A549 (cell line): ENCODE results near the gene ALG14. TPM values are rescaled to one million over a fixed set of nuclear protein-coding genes. Genes with fewer than 3 reads are reported as not detected.

Source experiments
- ATAC-seq, 2 experiments: fragments of 200-7000 bp in 1 of 2; fragments of >200 bp in 1 of 2; cut with Nextera tagmentation in 1 of 2; cut with Tn5 transposase in 1 of 2; 3 replicates each; pipeline versions ENCODE4 v1.8.0 to v1.9.1; 2018 to 2020; ENCODE audit warnings: mild to moderate bottlenecking in 1 of 2, moderate library complexity in 1 of 2
- CTCF ChIA-PET: fragments of 300-600 bp; sonication (Branson Sonifier 250); formaldehyde crosslinking; extraction: SDS; loops from one replicate; lab custom pipeline; 2021; ENCODE audit warnings: antibody characterized with exemption, inconsistent platforms; lab: Yijun Ruan, JAX
- POLR2A ChIA-PET: fragments of 350-600 bp; formaldehyde crosslinking; extraction: SDS; loops from one replicate; lab custom pipeline; 2021; ENCODE audit warnings: antibody characterized with exemption, inconsistent platforms; lab: Yijun Ruan, JAX
- DNase-seq, 2 experiments: peaks; one replicate each; pipeline versions ENCODE4 v3.0.0 to v3.0.0-alpha.2; 2011 to 2016; ENCODE audit warnings: low read depth in 1 of 2, low spot score in 1 of 2
- FAIRE-seq: peaks from 2 replicates; lab custom pipeline; 2011; peaks lifted over from hg19 to GRCh38; lab: Jason Lieb, UNC
- H3K27ac ChIP-seq, 2 experiments: fragments of >200 bp; sonication (Bioruptor Twin); formaldehyde crosslinking; 3 replicates each; pipeline ENCODE4 v1.5.1; 2016 to 2017
- H3K4me1 ChIP-seq: fragments of >200 bp; sonication (Bioruptor Twin); formaldehyde crosslinking; 3 replicates; pipeline ENCODE4 v1.6.1; 2016
- H3K4me2 ChIP-seq: fragments of >200 bp; sonication (Bioruptor Twin); formaldehyde crosslinking; 3 replicates; pipeline ENCODE4 v1.6.1; 2016
- H3K4me3 ChIP-seq: fragments of >200 bp; sonication (Bioruptor Twin); formaldehyde crosslinking; 3 replicates; pipeline ENCODE4 v1.5.1; 2016
- H3K9me3 ChIP-seq: fragments of >200 bp; sonication (Bioruptor Twin); formaldehyde crosslinking; 3 replicates; pipeline ENCODE4 v1.6.1; 2016
- CTCF ChIP-seq: fragments of >200 bp; sonication (Bioruptor Twin); formaldehyde crosslinking; IDR thresholded peaks from 3 replicates; pipeline ENCODE4 v1.5.1; 2016
- EHF ChIP-seq: fragments of 250-450 bp; sonication (Bioruptor Pico); IDR thresholded peaks from 2 replicates; pipeline ENCODE4 v1.5.0; 2020; ENCODE audit warnings: mild to moderate bottlenecking
- ELK1 ChIP-seq: fragments of 150-350 bp; IDR thresholded peaks from 2 replicates; pipeline ENCODE4 v1.6.1; 2014; ENCODE audit warnings: low read depth, mild to moderate bottlenecking, low read length
- EP300 ChIP-seq, 2 experiments: fragments of >200 bp; sonication (Bioruptor Twin); formaldehyde crosslinking; IDR thresholded peaks; 2 replicates in 1 of 2; 3 replicates in 1 of 2; pipeline ENCODE4 v1.6.1; 2016 to 2017
- FOSB ChIP-seq: fragments of 250-450 bp; sonication (Bioruptor Pico); IDR thresholded peaks from 2 replicates; pipeline ENCODE4 v1.5.0; 2020; ENCODE audit warnings: mild to moderate bottlenecking, moderate library complexity
- GATA3 ChIP-seq: IDR thresholded peaks from 2 replicates; pipeline ENCODE4 v1.6.1; 2012; ENCODE audit warnings: borderline replicate concordance
- HDAC2 ChIP-seq: fragments of 200-600 bp; sonication (generic); IDR thresholded peaks from 2 replicates; pipeline ENCODE4 v1.6.1; 2016
- HMGXB4 ChIP-seq: fragments of 250-450 bp; sonication (Bioruptor Pico); IDR thresholded peaks from 2 replicates; pipeline ENCODE4 v1.5.0; 2021; ENCODE audit warnings: mild to moderate bottlenecking, moderate library complexity, borderline replicate concordance
- JUNB ChIP-seq: fragments of >200 bp; sonication (Bioruptor Twin); formaldehyde crosslinking; IDR thresholded peaks from 2 replicates; pipeline ENCODE4 v1.6.1; 2016
- MYC ChIP-seq: IDR thresholded peaks from 2 replicates; pipeline ENCODE4 v1.6.1; 2012; ENCODE audit warnings: mild to moderate bottlenecking, inconsistent platforms, low read length, improper control_type of control experiment, borderline replicate concordance
- NFE2L2 ChIP-seq: fragments of 150-350 bp; conservative IDR thresholded peaks from 2 replicates; pipeline ENCODE4 v1.6.1; 2014; ENCODE audit warnings: low read length
- NPAS2 ChIP-seq: fragments of 250-450 bp; sonication (Bioruptor Pico); IDR thresholded peaks from 2 replicates; pipeline ENCODE4 v1.8.0; 2022; ENCODE audit warnings: mild to moderate bottlenecking, moderate library complexity, borderline replicate concordance
- NR3C1 ChIP-seq: fragments of >200 bp; sonication (Bioruptor Twin); formaldehyde crosslinking; IDR thresholded peaks from 3 replicates; pipeline ENCODE4 v1.6.1; 2017
- PHF8 ChIP-seq: fragments of 200-600 bp; sonication (generic); IDR thresholded peaks from 2 replicates; pipeline ENCODE4 v1.6.1; 2016; ENCODE audit warnings: low read depth, mild to moderate bottlenecking, antibody characterized with exemption, moderate library complexity, borderline replicate concordance
- RCOR1 ChIP-seq: fragments of 150-350 bp; IDR thresholded peaks from 2 replicates; pipeline ENCODE4 v1.6.1; 2014; ENCODE audit warnings: antibody characterized with exemption, low read length, low read depth
- REST ChIP-seq: fragments of 200-600 bp; sonication (generic); IDR thresholded peaks from 2 replicates; pipeline ENCODE4 v1.6.1; 2016; ENCODE audit warnings: antibody characterized with exemption, mild to moderate bottlenecking, moderate library complexity
- RFX5 ChIP-seq: fragments of 450-650 bp; IDR thresholded peaks from 2 replicates; pipeline ENCODE4 v1.7.1; 2014; ENCODE audit warnings: antibody characterized with exemption, mild to moderate bottlenecking, moderate library complexity
- SMC3 ChIP-seq: fragments of >200 bp; sonication (Bioruptor Twin); formaldehyde crosslinking; IDR thresholded peaks from 3 replicates; pipeline ENCODE4 v1.6.1; 2018; ENCODE audit warnings: inconsistent platforms
- SREBF2 ChIP-seq: fragments of 450-650 bp; IDR thresholded peaks from 2 replicates; pipeline ENCODE4 v1.6.1; 2014; ENCODE audit warnings: mild to moderate bottlenecking, moderate library complexity
- ZC3H11A ChIP-seq: fragments of 450-650 bp; IDR thresholded peaks from 2 replicates; pipeline ENCODE4 v1.6.1; 2014; ENCODE audit warnings: antibody characterized with exemption, mild to moderate bottlenecking
- ZNF302 ChIP-seq: fragments of 250-450 bp; sonication (Bioruptor Pico); IDR thresholded peaks from 2 replicates; pipeline ENCODE4 v1.9.0; 2021; ENCODE audit warnings: inconsistent platforms, mild to moderate bottlenecking, moderate library complexity
- WGBS: methylation state at CpG from one replicate; pipeline ENCODE4 v1.1.6; 2017; ENCODE audit errors: missing lambda C conversion rate; 5-methylcytosine and 5-hydroxymethylcytosine counted together
- polyA plus RNA-seq, 4 experiments: library from polyadenylated mRNA; depleted of rRNA in 3 of 4; stranded (reverse); fragments of >200 nt; fragmentation: RNase III in 1 of 4; extraction: RNeasy Plus Mini Kit Qiagen cat#74134 plus additional on column Dnase treatment in 1 of 4; gene quantifications; 2 replicates in 3 of 4; 3 replicates in 1 of 4; pipeline ENCODE4 v1.2.3, GENCODE V29; 2011 to 2017

The ALG14 gene
- polyA plus RNA-seq, 2 of the 4 experiments (the other 2 are of a cell fraction), result 5.0 to 5.4 TPM

- CTCF ChIA-PET, result interaction anchor here (1.4 kb wide), 1 partner anchor 11 kb away, joined by 4 read pairs; no protein-coding TSS in a partner anchor
- WGBS, result 92% methylated on average over 1 of the region's 1 CpG
- POLR2A ChIA-PET, result no interaction called here
- no peak for FAIRE-seq
- Histone ChIP-seq H3K9me3 (no peaks in the 10 kb centered on the region), H3K27ac (no peak overlapping the region; a peak in 1 of 6 replicates), H3K4me3 (no peak overlapping the region), H3K4me1 (peaks cover 18% of the 10 kb centered on the region), H3K4me2 (no peak overlapping the region)
- no peak for ATAC-seq
- TF ChIP-seq HMGXB4, result no peak
- no peak for TF ChIP-seq FOSB (CRISPR knock-in tag)
- TF ChIP-seq SREBF2, result no peak
- no peak for TF ChIP-seq RFX5
- TF ChIP-seq NR3C1, result no peak
- TF ChIP-seq MYC, result no peak
- no peak for TF ChIP-seq REST
- TF ChIP-seq, all 56 proteins: peak for 0
- DNase-seq, result no peak
Measured at GRCh38 chr1:95113684-95114083, 40.9 kb upstream of the ALG14 start.

GRCh38 chr1:95111014-95111413, 38.3 kb upstream of the ALG14 start:
- ChIA-PET POLR2A (no interaction called here), CTCF (no interaction called here)
- FAIRE-seq (no peak), ATAC-seq (no peak), DNase-seq (no peak)
- Histone ChIP-seq H3K27ac (no peak overlapping the region), H3K4me3 (no peak overlapping the region), H3K9me3 (no peaks in the 10 kb centered on the region), H3K4me2 (no peak overlapping the region), H3K4me1 (peaks cover 8% of the 10 kb centered on the region; the same call in 2 of the 3 replicates)
- 77% methylated on average over 1 of the region's 1 CpG for WGBS
- TF ChIP-seq ZNF302 (CRISPR knock-in tag) (no peak), EHF (CRISPR knock-in tag) (no peak), NPAS2 (CRISPR knock-in tag) (no peak), ELK1 (no peak), HDAC2 (no peak), RFX5 (no peak), FOSB (CRISPR knock-in tag) (no peak), EP300 (IDR thresholded peaks at IDR 0.05) (no peak), GATA3 (no peak), ZC3H11A (no peak), SMC3 (no peak), RCOR1 (no peak), PHF8 (no peak), JUNB (no peak), CTCF (no peak), NFE2L2 (no peak)
